HG03354 (cell line): ENCODE data around the gene NUAK2.
"Not testable (repeated sequence)": the region's sequence is repeated elsewhere in the genome, so short reads cannot be mapped to it uniquely, and the experiment has no call there.

Source experiments
- ATAC-seq: cut with Tn5 transposase; IDR thresholded peaks from one replicate; pipeline ENCODE4 v1.9.1; 2021; ENCODE audit warnings: mild to moderate bottlenecking; ENCODE audit not compliant: unreplicated experiment, poor library complexity, severe bottlenecking

The NUAK2 gene

GRCh38 chr1:205280666-205281395 is 40.7 kb downstream of the NUAK2 start:
- ATAC-seq, result not testable (repeated sequence)

GRCh38 chr1:205279986-205280385 is 41.6 kb downstream of the NUAK2 start:
- peak; percentile 59 for ATAC-seq

DNA sequence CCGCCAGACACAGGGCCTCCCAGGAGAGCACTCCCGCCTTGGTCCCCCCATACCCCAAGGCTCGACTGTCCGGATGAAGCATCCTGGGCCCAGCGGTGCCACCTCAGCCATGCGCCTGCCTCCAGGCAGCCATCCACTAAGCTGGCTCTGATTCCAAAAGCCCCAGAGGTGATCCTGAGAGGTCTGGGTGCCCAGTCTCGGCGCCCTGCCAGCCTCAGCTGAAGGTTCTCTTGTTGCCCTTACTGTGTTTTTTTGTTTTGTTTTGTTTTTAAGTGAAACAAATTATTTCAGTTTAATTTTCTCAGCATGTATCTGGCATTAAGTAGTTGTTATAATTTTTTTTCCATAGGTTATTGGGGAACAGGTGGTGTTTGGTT is 44.9 kb downstream of the NUAK2 start:
- no peak for ATAC-seq

- ATAC-seq, result no peak
Measured at GRCh38 chr1:205275916-205276688, 45.4 kb downstream of the NUAK2 start.

DNA sequence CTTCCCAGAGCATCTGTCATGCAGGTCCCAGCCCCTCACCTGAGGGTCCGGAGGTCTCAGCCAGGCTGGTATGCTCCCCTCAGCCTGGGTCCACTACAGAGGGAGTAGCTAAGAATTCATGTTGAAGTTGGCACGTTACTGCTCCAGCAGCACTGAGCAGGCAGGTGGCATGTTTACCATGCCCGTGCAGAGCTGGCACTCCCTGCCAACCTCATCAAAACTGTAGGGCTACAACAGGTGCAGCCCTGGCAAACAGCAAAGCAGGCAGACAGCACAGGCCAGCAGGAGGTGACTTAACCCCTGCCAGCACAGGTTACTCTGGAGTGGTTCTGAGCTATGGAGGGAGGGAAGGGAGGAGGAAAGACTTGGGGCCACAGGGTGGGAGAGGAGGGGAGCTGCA is 46.4 kb downstream of the NUAK2 start:
- no peak for ATAC-seq

GRCh38 chr1:205274041-205274691 is 47.4 kb downstream of the NUAK2 start:
- no peak for ATAC-seq

GRCh38 chr1:205273551-205273982 is 48.0 kb downstream of the NUAK2 start:
- ATAC-seq, result peak; percentile 84

DNA sequence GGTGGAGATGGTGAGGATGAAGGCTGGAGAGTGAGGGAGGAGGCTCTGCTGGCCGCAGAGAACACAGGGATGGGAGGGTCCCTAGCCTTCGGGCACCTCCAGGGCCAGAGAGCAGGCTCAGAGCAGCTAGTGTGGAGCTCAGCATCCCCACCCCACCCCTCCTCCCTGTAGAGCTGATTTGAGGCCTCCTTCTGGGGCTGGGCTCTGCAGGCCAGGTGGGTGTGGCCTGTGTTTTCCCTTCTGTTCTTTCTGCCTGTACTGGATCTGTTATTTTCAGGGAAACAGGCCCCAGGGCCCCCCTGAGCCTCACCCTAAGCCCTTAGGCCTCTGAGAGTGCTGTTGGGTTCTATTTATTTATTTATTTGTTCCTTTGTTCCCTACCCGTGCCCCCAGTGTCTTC is 49.0 kb downstream of the NUAK2 start:
- no peak for ATAC-seq

DNA sequence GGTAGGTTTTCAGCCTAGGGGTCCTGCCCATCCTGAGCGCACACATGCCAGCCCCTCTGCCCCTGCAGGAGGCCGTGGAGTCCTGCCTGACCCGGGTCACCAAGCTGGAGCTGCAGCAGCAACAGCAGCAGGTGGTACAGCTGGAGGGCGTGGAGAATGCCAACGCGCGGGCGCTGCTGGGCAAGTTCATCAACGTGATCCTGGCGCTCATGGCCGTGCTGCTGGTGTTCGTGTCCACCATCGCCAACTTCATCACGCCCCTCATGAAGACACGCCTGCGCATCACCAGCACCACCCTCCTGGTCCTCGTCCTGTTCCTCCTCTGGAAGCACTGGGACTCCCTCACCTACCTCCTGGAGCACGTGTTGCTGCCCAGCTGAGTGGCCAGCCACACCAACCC is 49.8 kb downstream of the NUAK2 start:
- no peak for ATAC-seq

DNA sequence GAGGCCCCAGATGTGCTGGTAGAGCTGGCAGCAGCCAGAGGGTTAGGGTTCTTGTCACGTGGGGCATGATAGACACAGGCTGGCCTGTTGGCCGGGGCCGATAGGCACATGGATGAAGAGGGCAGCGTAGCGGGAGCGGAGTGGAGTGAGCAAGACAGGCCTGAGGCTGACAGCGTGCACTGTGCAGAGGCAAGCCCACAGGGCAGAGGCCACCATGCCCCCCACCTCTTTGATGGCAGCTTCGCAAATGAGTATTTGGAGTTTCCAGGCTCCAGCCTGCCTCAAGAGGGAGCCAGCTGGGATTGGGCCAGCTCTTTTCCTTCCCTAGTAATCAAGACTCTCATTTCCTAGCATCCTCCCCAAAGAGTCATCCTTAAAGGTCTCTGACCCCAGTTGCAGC is 50.3 kb downstream of the NUAK2 start:
- ATAC-seq, result no peak

GRCh38 chr1:205270764-205271163 is 50.8 kb downstream of the NUAK2 start:
- ATAC-seq, result no peak

GRCh38 chr1:205270271-205270670 is 51.3 kb downstream of the NUAK2 start:
- ATAC-seq, result no peak

GRCh38 chr1:205269711-205270110 is 51.8 kb downstream of the NUAK2 start:
- ATAC-seq, result no peak

- ATAC-seq, result no peak
Measured at GRCh38 chr1:205268846-205269680, 52.5 kb downstream of the NUAK2 start.

DNA sequence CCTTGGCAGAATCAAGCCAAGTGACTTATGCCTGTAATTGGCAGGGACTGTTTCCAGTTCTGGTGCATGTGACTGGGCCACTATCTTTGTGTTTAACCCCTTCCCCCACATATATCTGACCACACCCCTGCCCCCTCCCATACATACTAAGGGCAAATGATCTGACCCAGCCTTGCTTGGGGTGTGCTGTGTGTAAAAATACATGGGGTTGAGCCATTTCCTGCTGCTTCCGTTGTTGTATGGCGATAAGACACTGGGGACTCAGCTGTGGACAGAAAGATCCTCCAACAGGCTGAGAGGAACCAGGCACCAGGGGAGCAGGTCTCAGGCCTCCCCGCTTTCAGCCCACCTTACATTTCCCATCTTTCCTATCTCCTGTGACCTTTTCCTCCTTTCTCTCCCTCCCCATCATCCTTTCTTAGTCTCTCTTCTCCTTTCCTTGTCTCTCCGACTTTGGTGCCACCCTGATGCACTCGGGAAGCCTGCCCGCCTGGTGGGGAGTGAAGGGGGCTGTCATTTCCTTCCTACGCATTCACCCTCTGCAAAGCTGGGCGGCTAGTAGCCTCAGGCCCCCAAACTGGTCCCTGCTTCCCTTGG is 54.1 kb downstream of the NUAK2 start:
- no peak for ATAC-seq

GRCh38 chr1:205266611-205267305 is 54.8 kb downstream of the NUAK2 start:
- no peak for ATAC-seq

GRCh38 chr1:205263580-205264190 is 57.9 kb downstream of the NUAK2 start:
- no peak for ATAC-seq

GRCh38 chr1:205262731-205263171 is 58.8 kb downstream of the NUAK2 start:
- no peak for ATAC-seq
